Measurements from ENCODE around the gene PPP6R1. TPM values are rescaled to one million over a fixed set of nuclear protein-coding genes. Genes with fewer than 3 reads are reported as not detected.
A peak's percentile ranks its signal among the peaks of the same experiment; 100 is the strongest.

Gene PPP6R1
- total and polyA plus RNA-seq, 2 of the 13 experiments (the other 11 are each of a cell fraction or from before 2014, with no cell fraction given), result 25.8 to 54.0 TPM

GRCh38 chr19:55246462-55247451, 12.1 kb downstream of the PPP6R1 start:
- H3K36me3 ChIP-seq (replicated peaks in 1 of 2; ENCODE audit: control insufficient read depth in 1 of 2, insufficient read depth in 2 of 2, low read length in 2 of 2), result peaks cover 37 to 78% of the 10 kb centered on the region in 2 experiments
- no peak for ATAC-seq
- in situ Hi-C loops (cut with HindIII; ENCODE audit: extremely low pct_ligation_motif_present, low pct_unique_long_range_greater_than_20kb), result no loop called here
- peaks cover 42% of the 10 kb centered on the region for H4K20me1 ChIP-seq (ENCODE audit: insufficient read depth, low read length)
- peaks cover 45% of the 10 kb centered on the region for H3K79me2 ChIP-seq (ENCODE audit: insufficient read depth, low read length)
- no peak for FAIRE-seq
- intact Hi-C loops (cut with micrococcal nuclease; ENCODE audit: unreplicated experiment), result no loop called here
- no peak overlapping the region for H3K4me3 ChIP-seq (replicated peaks in 1 of 3; ENCODE audit: insufficient read depth in 1 of 3, low read depth in 2 of 3, low read length in 3 of 3)
- no peak overlapping the region for H2AFZ ChIP-seq (ENCODE audit: low read length)
- H3K4me1 ChIP-seq (ENCODE audit: insufficient read depth, low read length), result peaks cover 29% of the 10 kb centered on the region
- BruUV-seq (replicated peaks), result no TSS peak
- WGBS (ENCODE audit: low lambda C conversion rate), result 93% methylated on average over 25 of the region's 40 CpGs
- H3K27me3 ChIP-seq (ENCODE audit: control insufficient read depth in 1 of 2, insufficient read depth in 2 of 2, low read length in 2 of 2), result no peaks in the 10 kb centered on the region
- DNase-seq (ENCODE audit: low spot score), result no peak
- no peaks in the 10 kb centered on the region for H3K9me3 ChIP-seq (ENCODE audit: low read length)
- ChIA-PET CTCF (ENCODE audit: low intra/inter-chr PET ratio, low total read pairs) (no interaction called here), POLR2A (interaction anchor here (0.9 kb wide), 2 partner anchors 13 to 40 kb away, joined by 3 to 5 read pairs; partner anchors contain the start of gene PPP6R1)
- no peak overlapping the region for H3K9ac ChIP-seq (ENCODE audit: insufficient read depth, low read depth, low read length)
- no peak overlapping the region for H3K27ac ChIP-seq (ENCODE audit: extremely low read length, insufficient read depth, low read length)
- TF ChIP-seq SNAI1 (CRISPR knock-in tag; IDR thresholded peaks at IDR 0.05; ENCODE audit: borderline replicate concordance) (no peak), AGO2 (optimal IDR thresholded peaks at IDR 0.05; ENCODE audit: low read depth, low read length) (peak; percentile 76), ZBTB46 (CRISPR knock-in tag; IDR thresholded peaks at IDR 0.05; ENCODE audit: borderline replicate concordance) (no peak), ZNF687 (CRISPR knock-in tag; IDR thresholded peaks at IDR 0.05) (0 out of 2 replicates have a peak, but pooled peaks have one; percentile 11), ZNF646 (CRISPR knock-in tag; IDR thresholded peaks at IDR 0.05) (no peak), ZNF430 (CRISPR knock-in tag; IDR thresholded peaks at IDR 0.05) (no peak), CBX1 (IDR thresholded peaks at IDR 0.05; ENCODE audit: low read depth) (no peak)
- H3K4me2 ChIP-seq (ENCODE audit: low read depth, low read length), result no peak overlapping the region
